Breast epithelium (tissue), 4 donors: ENCODE results near the gene FAM234A. TPM values are rescaled to one million over a fixed set of nuclear protein-coding genes. Genes with fewer than 3 reads are reported as not detected.
"Not testable (repeated sequence)": the region's sequence is repeated elsewhere in the genome, so short reads cannot be mapped to it uniquely, and the experiment has no call there.

Experiments used
- DNase-seq, 2 donors: peaks; one replicate each; pipeline ENCODE4 v3.0.0-alpha.2; 2019; ENCODE audit warnings: low spot score in 2 of 2
- H3K27ac ChIP-seq, 2 donors: fragments of 200-600 bp; sonication (generic) in 1 of 2; one replicate each; pipeline ENCODE4 v1.5.1; 2016 to 2019; ENCODE audit warnings: mild to moderate bottlenecking in 1 of 2
- H3K27me3 ChIP-seq, 2 donors: fragments of 200-600 bp; sonication (generic) in 1 of 2; one replicate each; pipeline versions ENCODE4 v1.5.1 to v1.6.0; 2017 to 2019; ENCODE audit warnings: control low read depth in 1 of 2, mild to moderate bottlenecking in 1 of 2
- H3K36me3 ChIP-seq: fragments of 200-600 bp; one replicate; pipeline ENCODE4 v1.5.1; 2019
- H3K4me1 ChIP-seq, 2 donors: fragments of 200-600 bp; sonication (generic); one replicate each; pipeline ENCODE4 v1.5.1; 2016 to 2019; ENCODE audit warnings: control low read depth in 1 of 2
- H3K4me3 ChIP-seq, 3 donors: fragments of 200-600 bp; sonication (generic); 1 replicate in 2 of 3; 2 replicates in 1 of 3; pipeline ENCODE4 v1.5.1; 2016 to 2019; ENCODE audit warnings: mild to moderate bottlenecking in 3 of 3, moderate library complexity in 2 of 3
- H3K9me3 ChIP-seq, 2 donors: fragments of 200-600 bp; sonication (generic) in 1 of 2; one replicate each; pipeline ENCODE4 v1.5.1; 2016 to 2019; ENCODE audit warnings: control low read depth in 1 of 2
- CTCF ChIP-seq, 3 donors: fragments of 450-650 bp; IDR thresholded peaks; one replicate each; pipeline ENCODE4 v1.5.1; 2016 to 2017; ENCODE audit warnings: antibody characterized with exemption in 3 of 3, mild to moderate bottlenecking in 3 of 3, moderate library complexity in 3 of 3
- POLR2A ChIP-seq: fragments of 450-650 bp; IDR thresholded peaks from one replicate; pipeline ENCODE4 v1.6.1; 2016; ENCODE audit warnings: antibody characterized with exemption, mild to moderate bottlenecking, moderate library complexity
- POLR2AphosphoS5 ChIP-seq, 3 donors: sonication (generic); formaldehyde crosslinking; IDR thresholded peaks; one replicate each; pipeline ENCODE4 v1.6.1; 2017; ENCODE audit warnings: antibody characterized with exemption in 3 of 3
- intact Hi-C: fragments of 100-400 bp; cut with DNase I; formaldehyde crosslinking; loops from one replicate; pipeline ENCODE4 v1.15.1; 2023; ENCODE audit warnings: low total_unique reads
- total RNA-seq, 3 donors: library from RNA; depleted of rRNA; stranded (reverse); fragments of >200 nt; gene quantifications; one replicate each; pipeline ENCODE4 v1.1.0, GENCODE V29; 2016

FAM234A gene
- total RNA-seq, 3 donors from 2014 or later = 40.6 to 69.3 (median 44.1) TPM

GRCh38 chr16:266258-267164, 31.9 kb downstream of the FAM234A start:
- TF ChIP-seq POLR2A (no peak), CTCF (IDR thresholded peaks at IDR 0.05) (no peak), POLR2AphosphoS5 (IDR thresholded peaks at IDR 0.05) (no peak)
- Histone ChIP-seq H3K27me3 (no peaks in the 10 kb centered on the region), H3K4me3 (no peak overlapping the region), H3K36me3 (peaks cover 10% of the 10 kb centered on the region), H3K27ac (no peak overlapping the region), H3K9me3 (no peaks in the 10 kb centered on the region), H3K4me1 (no peaks in the 10 kb centered on the region)
- DNase-seq = no peak
- intact Hi-C loops = no loop called here

GRCh38 chr16:267562-267961, 32.9 kb downstream of the FAM234A start:
- H3K36me3 ChIP-seq, intact Hi-C loops, H3K9me3 ChIP-seq, H3K4me3 ChIP-seq, H3K4me1 ChIP-seq, H3K27ac ChIP-seq, DNase-seq, H3K27me3 ChIP-seq: not testable (repeated sequence)

- H3K27ac ChIP-seq = no peak overlapping the region
- peak overlapping the region in 2 of 3 donors; percentile 12 to 38 for H3K4me3 ChIP-seq
- TF ChIP-seq CTCF (IDR thresholded peaks at IDR 0.05) (no peak), POLR2AphosphoS5 (IDR thresholded peaks at IDR 0.05) (no peak), POLR2A (no peak)
- H3K27me3 ChIP-seq = no peaks in the 10 kb centered on the region
- DNase-seq = no peak
- H3K4me1 ChIP-seq = no peaks in the 10 kb centered on the region
- H3K9me3 ChIP-seq = no peaks in the 10 kb centered on the region
- intact Hi-C loops = no loop called here
- no peaks in the 10 kb centered on the region for H3K36me3 ChIP-seq
Observed at GRCh38 chr16:268141-269053, 33.8 kb downstream of the FAM234A start.

GRCh38 chr16:269061-269796, 34.6 kb downstream of the FAM234A start:
- DNase-seq = no peak
- H3K4me1 ChIP-seq = no peaks in the 10 kb centered on the region
- no peaks in the 10 kb centered on the region for H3K27me3 ChIP-seq
- H3K9me3 ChIP-seq = no peaks in the 10 kb centered on the region
- no peaks in the 10 kb centered on the region for H3K36me3 ChIP-seq
- TF ChIP-seq POLR2A (no peak), POLR2AphosphoS5 (IDR thresholded peaks at IDR 0.05) (no peak), CTCF (IDR thresholded peaks at IDR 0.05) (no peak)
- no peak overlapping the region for H3K27ac ChIP-seq
- intact Hi-C loops = no loop called here
- no peak overlapping the region for H3K4me3 ChIP-seq
